Chondrocyte (in vitro differentiated cells): Measurements from ENCODE around the gene MARCHF11. TPM values are rescaled to one million over a fixed set of nuclear protein-coding genes. Genes with fewer than 3 reads are reported as not detected.

ENCODE experiments used
- DNase-seq: peaks from one replicate; pipeline ENCODE4 v3.0.0; 2021; ENCODE audit warnings: mixed read lengths, low spot score
- H3K27ac Mint-ChIP-seq: one replicate; pipeline ENCODE4 v1.8.0; 2021; ENCODE audit warnings: mild to moderate bottlenecking, moderate library complexity, mixed read lengths; ENCODE audit not compliant: unreplicated experiment
- H3K27me3 Mint-ChIP-seq: 2 replicates; pipeline ENCODE4 v1.8.0; 2021; ENCODE audit warnings: low read depth, mixed read lengths
- H3K36me3 Mint-ChIP-seq: 2 replicates; pipeline ENCODE4 v1.8.0; 2021; ENCODE audit warnings: low read depth, mixed read lengths
- H3K4me1 Mint-ChIP-seq: 2 replicates; pipeline ENCODE4 v1.8.0; 2021; ENCODE audit warnings: low read depth, mild to moderate bottlenecking, mixed read lengths
- H3K4me3 Mint-ChIP-seq: one replicate; pipeline ENCODE4 v1.8.0; 2021; ENCODE audit warnings: mild to moderate bottlenecking, moderate library complexity, mixed read lengths; ENCODE audit not compliant: unreplicated experiment
- H3K9me3 Mint-ChIP-seq: 2 replicates; pipeline ENCODE4 v1.8.0; 2021; ENCODE audit warnings: low read depth, mixed read lengths
- CTCF ChIP-seq: fragments of 200-600 bp; sonication (generic); IDR thresholded peaks from 2 replicates; pipeline ENCODE4 v1.5.0; 2021; ENCODE audit warnings: antibody characterized with exemption, mild to moderate bottlenecking, moderate library complexity
- total RNA-seq: library from RNA; stranded (reverse); gene quantifications from 3 replicates; pipeline ENCODE4 v1.2.1, GENCODE V29; 2021

MARCHF11 gene
- total RNA-seq, 1 donor from 2014 or later: not detected

DNA sequence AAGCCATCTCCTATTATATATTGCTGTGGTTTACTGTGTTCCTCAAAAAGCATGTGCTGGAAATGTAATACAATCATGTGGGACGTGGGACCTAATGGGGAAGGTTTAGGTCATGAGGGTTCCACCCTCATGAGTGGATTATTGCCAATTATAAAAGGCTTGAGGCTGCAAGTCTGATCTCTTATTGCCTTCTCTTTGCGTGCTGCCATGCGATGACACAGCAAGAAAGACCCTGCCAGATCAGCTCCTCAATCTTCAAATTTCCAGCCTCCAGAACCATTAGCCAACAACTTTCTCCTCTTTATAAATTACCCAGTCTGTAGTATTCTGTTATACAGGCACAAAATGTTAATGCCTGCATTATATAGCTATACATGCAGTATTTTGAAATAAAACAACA, 45.4 kb downstream of the MARCHF11 start:
- peaks cover 10% of the 10 kb centered on the region for H3K27me3 Mint-ChIP-seq
- no peak for DNase-seq
- H3K36me3 Mint-ChIP-seq: peaks cover 3% of the 10 kb centered on the region
- no peak for TF ChIP-seq CTCF
- peaks cover 12% of the 10 kb centered on the region for H3K9me3 Mint-ChIP-seq
- no peak overlapping the region for H3K27ac Mint-ChIP-seq
- no peaks in the 10 kb centered on the region for H3K4me1 Mint-ChIP-seq
- no peak overlapping the region for H3K4me3 Mint-ChIP-seq

GRCh38 chr5:16131878-16132277, 47.7 kb downstream of the MARCHF11 start:
- no peaks in the 10 kb centered on the region for H3K4me1 Mint-ChIP-seq
- peaks cover 14% of the 10 kb centered on the region for H3K27me3 Mint-ChIP-seq
- no peak overlapping the region for H3K27ac Mint-ChIP-seq
- H3K4me3 Mint-ChIP-seq: no peak overlapping the region
- H3K36me3 Mint-ChIP-seq: no peaks in the 10 kb centered on the region
- H3K9me3 Mint-ChIP-seq: peaks cover 3% of the 10 kb centered on the region
- no peak for TF ChIP-seq CTCF
- DNase-seq: no peak

DNA sequence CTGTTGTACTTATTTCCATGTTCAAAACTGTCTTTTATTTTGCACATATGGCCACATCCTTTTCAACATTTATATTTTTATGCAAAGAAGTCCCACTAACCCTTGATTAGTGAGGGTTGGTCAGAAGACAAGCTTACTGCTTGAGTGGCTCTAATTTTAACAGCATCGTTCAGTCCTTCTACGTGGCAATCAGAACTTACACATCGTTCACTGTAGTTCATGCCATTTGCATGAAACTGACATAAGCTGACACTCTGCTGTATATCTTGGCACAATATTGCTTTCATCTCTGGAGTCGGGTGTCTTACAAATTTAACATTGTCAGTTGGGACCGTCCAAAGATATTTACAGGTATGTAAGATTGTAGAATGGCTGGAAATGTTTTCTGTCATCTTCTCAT, 50.6 kb downstream of the MARCHF11 start:
- DNase-seq: no peak
- Mint-ChIP-seq H3K4me3 (no peak overlapping the region), H3K4me1 (no peaks in the 10 kb centered on the region), H3K27me3 (peaks cover 14% of the 10 kb centered on the region), H3K9me3 (peaks cover 3% of the 10 kb centered on the region), H3K27ac (no peak overlapping the region), H3K36me3 (no peaks in the 10 kb centered on the region)
- no peak for TF ChIP-seq CTCF

- H3K27me3 Mint-ChIP-seq: peaks cover 14% of the 10 kb centered on the region
- DNase-seq: no peak
- no peak for TF ChIP-seq CTCF
- no peaks in the 10 kb centered on the region for H3K36me3 Mint-ChIP-seq
- no peak overlapping the region for H3K4me3 Mint-ChIP-seq
- H3K27ac Mint-ChIP-seq: no peak overlapping the region
- peaks cover under 1% of the 10 kb centered on the region for H3K9me3 Mint-ChIP-seq
- H3K4me1 Mint-ChIP-seq: no peaks in the 10 kb centered on the region
Observed at GRCh38 chr5:16127865-16128544, 51.6 kb downstream of the MARCHF11 start.

DNA sequence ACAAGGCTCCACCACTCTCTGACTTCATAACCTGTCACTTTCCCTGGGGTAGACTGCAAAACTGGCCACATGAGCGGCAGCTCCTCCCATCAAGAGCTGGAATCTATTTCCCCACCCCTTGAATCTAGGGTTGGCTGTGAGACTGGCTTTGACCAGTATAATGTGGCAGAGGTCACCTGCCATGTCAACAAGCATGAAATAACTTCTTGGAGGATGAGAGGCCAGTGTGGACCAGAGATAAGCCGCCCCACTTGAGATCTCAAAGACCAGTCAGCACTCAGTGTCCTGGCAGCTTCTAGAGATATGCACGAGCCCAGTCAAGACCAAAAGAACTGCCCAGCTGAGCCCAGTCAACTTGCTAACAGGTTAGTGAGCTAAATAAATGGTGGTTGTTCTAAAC, 59.0 kb downstream of the MARCHF11 start:
- H3K4me1 Mint-ChIP-seq: no peaks in the 10 kb centered on the region
- no peak overlapping the region for H3K4me3 Mint-ChIP-seq
- peaks cover 3% of the 10 kb centered on the region for H3K9me3 Mint-ChIP-seq
- TF ChIP-seq CTCF: no peak
- H3K36me3 Mint-ChIP-seq: no peaks in the 10 kb centered on the region
- no peak overlapping the region for H3K27ac Mint-ChIP-seq
- DNase-seq: no peak
- H3K27me3 Mint-ChIP-seq: peaks cover 2% of the 10 kb centered on the region
